K562 (cell line): ENCODE data around the gene COQ8A. TPM values are rescaled to one million over a fixed set of nuclear protein-coding genes. Genes with fewer than 3 reads are reported as not detected.

Experiments used
- ATAC-seq: fragments of 200-7000 bp; cut with Tn5 transposase; 3 replicates; pipeline ENCODE4 v1.9.1; 2020; ENCODE audit warnings: moderate library complexity
- BruUV-seq: library from RNA; stranded (reverse); fragments of 400-500 nt; replicated peaks from 2 replicates; lab custom pipeline; 2021; lab: Mats Ljungman, UMichigan
- CTCF ChIA-PET: fragments of 300-600 bp; formaldehyde crosslinking; extraction: SDS; loops from one replicate; lab custom pipeline; 2021; ENCODE audit warnings: low intra/inter-chr PET ratio; lab: Yijun Ruan, JAX
- POLR2A ChIA-PET: fragments of 300-600, 350-650 bp; sonication (Branson Sonifier 250); formaldehyde crosslinking; extraction: SDS; loops from one replicate; lab custom pipeline; 2021; ENCODE audit warnings: antibody characterized with exemption, inconsistent platforms; lab: Yijun Ruan, JAX
- DNase-seq, 4 experiments: peaks; one replicate each; pipeline versions ENCODE4 v3.0.0 to v3.0.0-alpha.2; 2011 to 2018; ENCODE audit warnings: low spot score in 3 of 4, mixed read lengths in 3 of 4; ENCODE audit errors: extremely low read depth in 1 of 4
- FAIRE-seq: peaks from 2 replicates; lab custom pipeline; 2011; peaks lifted over from hg19 to GRCh38; lab: Jason Lieb, UNC
- H2AFZ ChIP-seq: 2 replicates; pipeline ENCODE4 v1.6.0; 2011; ENCODE audit warnings: low read depth, low read length, control low read depth, inconsistent platforms
- H3K27ac ChIP-seq: fragments of 200-600 bp; 3 replicates; pipeline ENCODE4 v1.8.0; 2011; ENCODE audit warnings: low read depth, mild to moderate bottlenecking, control low read depth, inconsistent platforms, low read length, moderate library complexity, mixed read lengths; ENCODE audit errors: extremely low read depth
- H3K27me3 ChIP-seq, 2 experiments: fragments of 300-600 bp in 1 of 2; 2 replicates in 1 of 2; 3 replicates in 1 of 2; pipeline versions ENCODE4 v1.6.0 to v1.8.0; 2011; ENCODE audit warnings: inconsistent platforms in 2 of 2, low read length in 2 of 2, mild to moderate bottlenecking in 1 of 2, mixed read lengths in 1 of 2, moderate library complexity in 1 of 2; ENCODE audit not compliant: control insufficient read depth in 2 of 2, insufficient read depth in 2 of 2
- H3K36me3 ChIP-seq: fragments of 300-600 bp; 3 replicates; pipeline ENCODE4 v1.8.0; 2011; ENCODE audit warnings: mild to moderate bottlenecking, low read length, inconsistent platforms; ENCODE audit not compliant: control insufficient read depth, insufficient read depth
- H3K4me1 ChIP-seq, 2 experiments: fragments of 200-600 bp in 1 of 2; replicated peaks in 1 of 2; 2 replicates in 1 of 2; 3 replicates in 1 of 2; pipeline versions ENCODE4 v1.5.1 to v1.8.0; 2011; ENCODE audit warnings: inconsistent platforms in 2 of 2, low read length in 2 of 2, mild to moderate bottlenecking in 1 of 2, mixed read lengths in 1 of 2, moderate library complexity in 1 of 2; ENCODE audit not compliant: control insufficient read depth in 2 of 2, insufficient read depth in 2 of 2
- H3K4me2 ChIP-seq: 2 replicates; pipeline ENCODE4 v1.6.1; 2011; ENCODE audit warnings: low read length, control low read depth, inconsistent platforms, mixed read lengths; ENCODE audit not compliant: insufficient read depth
- H3K4me3 ChIP-seq: fragments of 200-600 bp; sonication (generic), shearing (Covaris generic); 2 replicates; pipeline ENCODE4 v1.5.1; 2016; ENCODE audit warnings: control low read depth, inconsistent platforms
- H3K79me2 ChIP-seq: fragments of 200-600 bp; 3 replicates; pipeline ENCODE4 v1.8.0; 2011; ENCODE audit warnings: low read length, inconsistent platforms; ENCODE audit not compliant: control insufficient read depth, insufficient read depth
- H3K9ac ChIP-seq, 2 experiments: 2 replicates each; pipeline versions ENCODE4 v1.6.0 to v1.6.1; 2011; ENCODE audit warnings: low read depth in 2 of 2, low read length in 2 of 2, control low read depth in 1 of 2, inconsistent platforms in 1 of 2, mild to moderate bottlenecking in 1 of 2, mixed read lengths in 1 of 2; ENCODE audit not compliant: insufficient read depth in 1 of 2
- H3K9me1 ChIP-seq: one replicate; pipeline ENCODE4 v1.6.0; 2011; ENCODE audit warnings: inconsistent platforms, mild to moderate bottlenecking, low read length, moderate library complexity; ENCODE audit not compliant: control insufficient read depth, insufficient read depth
- H3K9me3 ChIP-seq: replicated peaks from 2 replicates; pipeline ENCODE4 v1.5.1; 2011; ENCODE audit warnings: low read depth, low read length, inconsistent platforms; ENCODE audit not compliant: control insufficient read depth, insufficient read depth
- H4K20me1 ChIP-seq: replicated peaks from 2 replicates; pipeline ENCODE4 v1.6.1; 2011; ENCODE audit warnings: low read length, inconsistent platforms, mixed read lengths; ENCODE audit not compliant: control insufficient read depth, insufficient read depth
- BCL6 ChIP-seq: fragments of 250-450 bp; sonication (Bioruptor Pico); IDR thresholded peaks from 2 replicates; pipeline ENCODE4 v1.4.0; 2020
- BRCA1 ChIP-seq, 2 experiments: fragments of 450-650 bp in 1 of 2; sonication (generic) in 1 of 2; formaldehyde crosslinking in 1 of 2; IDR thresholded peaks; 2 replicates each; pipeline versions ENCODE4 v1.5.0 to v1.6.1; 2017 to 2020; ENCODE audit warnings: mild to moderate bottlenecking in 1 of 2, missing genetic modification reagents in 1 of 2
- CHD1 ChIP-seq: fragments of 200-600 bp; sonication (generic); IDR thresholded peaks from one replicate; pipeline ENCODE4 v1.6.1; 2012; ENCODE audit warnings: mild to moderate bottlenecking, moderate library complexity, low read length, inconsistent platforms
- CREM ChIP-seq: IDR thresholded peaks from 2 replicates; pipeline ENCODE4 v1.6.1; 2014; ENCODE audit warnings: antibody characterized with exemption, low read depth
- ELF2 ChIP-seq: fragments of 250-450 bp; sonication (Bioruptor Pico); IDR thresholded peaks from 2 replicates; pipeline ENCODE4 v1.5.0; 2021; ENCODE audit warnings: mild to moderate bottlenecking
- GABPB2 ChIP-seq: fragments of 250-450 bp; sonication (Bioruptor Pico); conservative IDR thresholded peaks from 2 replicates; pipeline ENCODE4 v1.5.1; 2021; ENCODE audit warnings: mild to moderate bottlenecking
- MTA1 ChIP-seq: fragments of 450-650 bp; IDR thresholded peaks from 2 replicates; pipeline ENCODE4 v1.6.1; 2017; ENCODE audit warnings: borderline replicate concordance
- THRB ChIP-seq: fragments of 450-650 bp; formaldehyde crosslinking; conservative IDR thresholded peaks from 2 replicates; pipeline ENCODE4 v1.4.0; 2022; ENCODE audit warnings: mild to moderate bottlenecking, missing genetic modification characterization
- ZNF318 ChIP-seq, 2 experiments: fragments of 450-650 bp; IDR thresholded peaks; 2 replicates each; pipeline ENCODE4 v1.6.1; 2016; ENCODE audit warnings: mild to moderate bottlenecking in 2 of 2, borderline replicate concordance in 1 of 2, low read depth in 1 of 2, moderate library complexity in 1 of 2
- WGBS: fragments of 100-300 bp; shearing (Covaris generic); methylation state at CpG from one replicate; pipeline ENCODE4 v1.1.6; 2016; ENCODE audit warnings: low coverage, mixed read lengths; ENCODE audit not compliant: insufficient coverage; ENCODE audit errors: missing lambda C conversion rate; 5-methylcytosine and 5-hydroxymethylcytosine counted together
- in situ Hi-C: fragments of 300-500 bp; cut with MboI; formaldehyde crosslinking; loops from 4 replicates; pipeline ENCODE4 v1.15.0; 2018; ENCODE audit warnings: inconsistent platforms, mixed read lengths
- intact Hi-C: fragments of 100-400 bp; cut with micrococcal nuclease; formaldehyde crosslinking; loops from 2 replicates; pipeline ENCODE4 v1.14.2; 2022
- polyA plus RNA-seq, 8 experiments: library from polyadenylated mRNA; depleted of rRNA in 4 of 8; stranded (reverse) in 5 of 8; unstranded in 3 of 8; fragments of >200 nt; fragmentation: Nextera tagmentation in 2 of 8; fragmentation: Illumina TruSeq in 1 of 8; extraction: Ambion mirVana in 2 of 8; extraction: Trizol in 1 of 8; gene quantifications; 2 replicates each; pipeline versions ENCODE4 v1.2.1 to v1.2.3, GENCODE V29; 2011 to 2014; ENCODE audit warnings: inconsistent platforms in 1 of 8, missing spikeins in 1 of 8
- total RNA-seq, 7 experiments: library from RNA; depleted of rRNA in 6 of 7; stranded (reverse); fragments of >200 nt in 6 of 7; fragmentation: Illumina TruSeq in 2 of 7; extraction: Trizol in 2 of 7; gene quantifications; 2 replicates each; pipeline versions ENCODE4 v1.2.1 to v1.2.3, GENCODE V29; 2011 to 2021; ENCODE audit warnings: low replicate concordance in 1 of 7
- TF ChIP-seq, protein P1 (sequence below): sonication (generic); IDR thresholded peaks from 2 replicates; pipeline ENCODE4 v1.6.1; 2016
- TF ChIP-seq, protein P2 (sequence below): fragments of 250-450 bp; sonication (Bioruptor Pico); IDR thresholded peaks from 2 replicates; pipeline ENCODE4 v1.5.0; 2020; ENCODE audit warnings: mild to moderate bottlenecking

Gene COQ8A
- total and polyA plus RNA-seq, 9 of the 15 experiments (the other 6 are each of a cell fraction or from before 2014, with no cell fraction given), result 2.6 to 54.3 (median 32.4) TPM

DNA sequence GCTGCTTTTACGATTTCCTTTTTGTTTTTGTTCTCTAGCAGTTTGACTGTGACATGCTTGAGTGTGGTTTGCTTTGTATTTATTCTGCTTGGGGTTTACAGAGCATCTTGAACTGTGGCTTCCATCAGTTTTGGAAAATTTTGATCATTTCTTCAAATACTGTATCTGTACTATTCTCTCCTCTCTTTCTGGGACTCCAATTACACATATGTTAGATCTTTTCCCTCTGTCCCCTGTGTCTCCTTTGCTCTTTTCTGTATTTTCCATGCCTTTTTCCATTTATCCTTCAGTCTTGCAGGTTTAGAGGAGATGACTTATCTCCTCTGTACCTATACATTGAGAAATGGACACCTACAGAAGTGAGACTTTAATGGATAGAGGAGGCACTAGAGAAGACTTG lies 31.7 kb downstream of the COQ8A start:
- Histone ChIP-seq H3K79me2 (no peaks in the 10 kb centered on the region), H3K4me2 (no peak overlapping the region), H3K9me1 (no peaks in the 10 kb centered on the region), H3K27me3 (no peaks in the 10 kb centered on the region), H4K20me1 (no peaks in the 10 kb centered on the region; the same call in 1 of the 2 replicates), H3K4me1 (peaks cover 0 to 6% of the 10 kb centered on the region in 2 experiments; a peak in 1 of 5 replicates), H3K9me3 (no peaks in the 10 kb centered on the region), H3K36me3 (peaks cover 6% of the 10 kb centered on the region; the same call in 2 of the 3 replicates), H3K4me3 (no peak overlapping the region), H2AFZ (no peak overlapping the region), H3K9ac (no peak overlapping the region), H3K27ac (no peak overlapping the region)
- FAIRE-seq, result no peak
- POLR2A ChIA-PET, result interaction anchor here (1.1 kb wide), 1 partner anchor 18 kb away, joined by 3 read pairs; no protein-coding TSS in a partner anchor
- in situ Hi-C loops (no loop called here), intact Hi-C loops (no loop called here)
- CTCF ChIA-PET, result no interaction called here
- ATAC-seq, result no peak
- no peak for DNase-seq
- BruUV-seq, result no TSS peak
- 61% methylated on average over 1 of the region's 1 CpG for WGBS
- TF ChIP-seq BCL6 (CRISPR knock-in tag), result no peak
- TF ChIP-seq, protein P1, sequence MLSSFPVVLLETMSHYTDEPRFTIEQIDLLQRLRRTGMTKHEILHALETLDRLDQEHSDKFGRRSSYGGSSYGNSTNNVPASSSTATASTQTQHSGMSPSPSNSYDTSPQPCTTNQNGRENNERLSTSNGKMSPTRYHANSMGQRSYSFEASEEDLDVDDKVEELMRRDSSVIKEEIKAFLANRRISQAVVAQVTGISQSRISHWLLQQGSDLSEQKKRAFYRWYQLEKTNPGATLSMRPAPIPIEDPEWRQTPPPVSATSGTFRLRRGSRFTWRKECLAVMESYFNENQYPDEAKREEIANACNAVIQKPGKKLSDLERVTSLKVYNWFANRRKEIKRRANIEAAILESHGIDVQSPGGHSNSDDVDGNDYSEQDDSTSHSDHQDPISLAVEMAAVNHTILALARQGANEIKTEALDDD, result no peak
- TF ChIP-seq CHD1, result no peak
- TF ChIP-seq ELF2, result no peak
- no peak for TF ChIP-seq CREM
- TF ChIP-seq GABPB2 (CRISPR knock-in tag), result no peak
- TF ChIP-seq ZNF318 (IDR thresholded peaks at IDR 0.05; ENCODE audit: borderline replicate concordance in 1 of 2, low read depth in 1 of 2), result no peak
- TF ChIP-seq BRCA1 (IDR thresholded peaks at IDR 0.05), result no peak
- TF ChIP-seq BRCA1 (CRISPR knock-in tag; IDR thresholded peaks at IDR 0.05), result no peak
- TF ChIP-seq, protein P2, sequence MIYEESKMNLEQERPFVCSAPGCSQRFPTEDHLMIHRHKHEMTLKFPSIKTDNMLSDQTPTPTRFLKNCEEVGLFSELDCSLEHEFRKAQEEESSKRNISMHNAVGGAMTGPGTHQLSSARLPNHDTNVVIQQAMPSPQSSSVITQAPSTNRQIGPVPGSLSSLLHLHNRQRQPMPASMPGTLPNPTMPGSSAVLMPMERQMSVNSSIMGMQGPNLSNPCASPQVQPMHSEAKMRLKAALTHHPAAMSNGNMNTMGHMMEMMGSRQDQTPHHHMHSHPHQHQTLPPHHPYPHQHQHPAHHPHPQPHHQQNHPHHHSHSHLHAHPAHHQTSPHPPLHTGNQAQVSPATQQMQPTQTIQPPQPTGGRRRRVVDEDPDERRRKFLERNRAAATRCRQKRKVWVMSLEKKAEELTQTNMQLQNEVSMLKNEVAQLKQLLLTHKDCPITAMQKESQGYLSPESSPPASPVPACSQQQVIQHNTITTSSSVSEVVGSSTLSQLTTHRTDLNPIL, result no peak
- TF ChIP-seq THRB (CRISPR knock-in tag), result no peak
- no peak for TF ChIP-seq MTA1
